Testis (tissue), 3 donors: ENCODE data around the gene YEATS2. TPM values are rescaled to one million over a fixed set of nuclear protein-coding genes. Genes with fewer than 3 reads are reported as not detected.

Source experiments
- DNase-seq: peaks from one replicate; pipeline ENCODE4 v3.0.0-alpha.2; 2019
- H3K27ac ChIP-seq, 2 donors: fragments of 200-600 bp; sonication (generic); one replicate each; pipeline ENCODE4 v1.5.1; 2019
- H3K27me3 ChIP-seq: fragments of 200-600 bp; sonication (generic); one replicate; pipeline ENCODE4 v1.5.1; 2019
- H3K36me3 ChIP-seq: fragments of 200-600 bp; sonication (generic); one replicate; pipeline ENCODE4 v1.5.1; 2017; ENCODE audit warnings: low read depth; ENCODE audit errors: missing control alignments
- H3K4me1 ChIP-seq: fragments of 200-600 bp; sonication (generic); one replicate; pipeline ENCODE4 v1.5.1; 2019
- H3K4me3 ChIP-seq, 2 donors: fragments of 200-600 bp; sonication (generic); one replicate each; pipeline ENCODE4 v1.5.1; 2017 to 2019
- H3K9me3 ChIP-seq: fragments of 200-600 bp; sonication (generic); one replicate; pipeline ENCODE4 v1.5.1; 2017
- POLR2A ChIP-seq: fragments of 450-650 bp; IDR thresholded peaks from one replicate; pipeline ENCODE4 v1.6.1; 2017; ENCODE audit warnings: antibody characterized with exemption, mild to moderate bottlenecking, moderate library complexity
- WGBS, 2 donors: methylation state at CpG; one replicate each; pipeline ENCODE4 v1.1.5; 2018; 5-methylcytosine and 5-hydroxymethylcytosine counted together
- intact Hi-C: fragments of 100-400 bp; cut with DNase I; formaldehyde crosslinking; loops from one replicate; pipeline ENCODE4 v1.15.1; 2023; ENCODE audit warnings: low total_unique reads
- polyA plus RNA-seq: library from polyadenylated mRNA; stranded (reverse); fragments of 350-450 nt; fragmentation: Illumina TruSeq; extraction: RNeasy Lipid Tissue Mini Kit (QIAGEN cat#74804); gene quantifications from one replicate; pipeline ENCODE4 v1.2.3, GENCODE V29; 2014; ENCODE audit warnings: low read depth, low replicate concordance; ENCODE audit not compliant: insufficient read depth
- total RNA-seq, 2 donors: library from RNA; depleted of rRNA; stranded (reverse); fragments of >200 nt; gene quantifications; one replicate each; pipeline ENCODE4 v1.2.3, GENCODE V29; 2016
- TF ChIP-seq, protein P1 (sequence below), 3 experiments: fragments of 450-650 bp in 2 of 3; fragments of 200-600 bp in 1 of 3; sonication (generic) in 1 of 3; IDR thresholded peaks; one replicate each; pipeline ENCODE4 v1.5.1; 2016 to 2019; ENCODE audit warnings: antibody characterized with exemption in 3 of 3, mild to moderate bottlenecking in 2 of 3, moderate library complexity in 1 of 3

Gene YEATS2
- total and polyA plus RNA-seq, 3 donors from 2014 or later: 19.3 to 41.7 (median 39.9) TPM

DNA sequence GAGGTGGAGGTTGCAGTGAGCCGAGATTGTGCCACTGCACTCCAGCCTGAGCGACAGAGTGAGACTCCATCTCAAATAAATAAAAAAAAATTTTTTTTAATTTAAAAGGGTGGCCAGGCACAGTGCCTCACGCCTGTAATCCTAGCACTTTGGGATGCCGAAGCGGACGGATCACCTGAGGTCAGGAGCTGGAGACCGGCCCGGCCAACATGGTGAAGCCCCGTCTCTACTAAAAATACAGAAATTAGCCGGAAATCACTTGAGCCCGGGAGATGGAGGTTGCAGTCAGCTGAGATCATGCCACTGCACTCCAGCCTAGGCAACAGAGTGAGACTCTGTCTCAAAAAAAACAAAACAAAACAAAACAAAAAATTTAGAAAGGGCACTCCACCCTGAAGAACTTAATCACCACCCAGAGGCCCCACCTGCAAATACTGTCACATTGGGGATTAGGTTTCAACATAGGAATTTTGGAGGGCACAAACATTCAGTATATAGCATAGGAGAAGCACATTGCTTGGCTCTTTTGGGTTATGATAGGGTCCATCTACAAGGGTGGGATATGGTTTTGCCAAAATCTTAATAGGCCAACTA is 7.1 kb upstream of the YEATS2 start:
- TF ChIP-seq, protein P1, sequence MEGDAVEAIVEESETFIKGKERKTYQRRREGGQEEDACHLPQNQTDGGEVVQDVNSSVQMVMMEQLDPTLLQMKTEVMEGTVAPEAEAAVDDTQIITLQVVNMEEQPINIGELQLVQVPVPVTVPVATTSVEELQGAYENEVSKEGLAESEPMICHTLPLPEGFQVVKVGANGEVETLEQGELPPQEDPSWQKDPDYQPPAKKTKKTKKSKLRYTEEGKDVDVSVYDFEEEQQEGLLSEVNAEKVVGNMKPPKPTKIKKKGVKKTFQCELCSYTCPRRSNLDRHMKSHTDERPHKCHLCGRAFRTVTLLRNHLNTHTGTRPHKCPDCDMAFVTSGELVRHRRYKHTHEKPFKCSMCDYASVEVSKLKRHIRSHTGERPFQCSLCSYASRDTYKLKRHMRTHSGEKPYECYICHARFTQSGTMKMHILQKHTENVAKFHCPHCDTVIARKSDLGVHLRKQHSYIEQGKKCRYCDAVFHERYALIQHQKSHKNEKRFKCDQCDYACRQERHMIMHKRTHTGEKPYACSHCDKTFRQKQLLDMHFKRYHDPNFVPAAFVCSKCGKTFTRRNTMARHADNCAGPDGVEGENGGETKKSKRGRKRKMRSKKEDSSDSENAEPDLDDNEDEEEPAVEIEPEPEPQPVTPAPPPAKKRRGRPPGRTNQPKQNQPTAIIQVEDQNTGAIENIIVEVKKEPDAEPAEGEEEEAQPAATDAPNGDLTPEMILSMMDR (IDR thresholded peaks at IDR 0.05): no peak
- no peak for TF ChIP-seq POLR2A
- Histone ChIP-seq H3K27ac (no peak overlapping the region), H3K27me3 (no peaks in the 10 kb centered on the region), H3K4me1 (no peaks in the 10 kb centered on the region), H3K9me3 (no peaks in the 10 kb centered on the region), H3K36me3 (no peaks in the 10 kb centered on the region), H3K4me3 (no peak overlapping the region)
- no peak for DNase-seq
- intact Hi-C loops: no loop called here
- WGBS, 2 donors: 95 to 98% methylated on average over 11 of the region's 11 CpGs

DNA sequence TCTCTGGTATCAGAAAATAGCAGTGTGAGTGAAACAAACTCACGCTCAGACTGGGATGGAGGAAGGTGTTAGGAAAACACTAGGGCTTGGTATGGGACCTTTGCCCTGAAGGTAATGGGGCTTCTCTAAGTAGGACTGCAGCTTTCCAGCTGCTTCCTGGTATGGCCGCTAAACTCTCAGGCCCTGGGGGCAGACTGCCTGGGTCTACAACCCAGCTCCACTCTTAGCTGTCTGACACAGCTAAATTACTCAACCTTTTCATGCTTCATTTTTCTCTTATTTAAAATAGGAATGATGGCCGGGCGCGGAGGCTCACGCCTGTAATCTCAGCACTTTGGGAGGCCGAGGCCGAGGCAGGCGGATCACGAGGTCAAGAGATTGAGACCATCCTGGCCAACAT is 5.2 kb upstream of the YEATS2 start:
- Histone ChIP-seq H3K27ac (no peak overlapping the region), H3K4me1 (no peaks in the 10 kb centered on the region), H3K27me3 (no peaks in the 10 kb centered on the region), H3K9me3 (no peaks in the 10 kb centered on the region), H3K4me3 (no peak overlapping the region), H3K36me3 (no peaks in the 10 kb centered on the region)
- WGBS, 2 donors: 76 to 77% methylated on average over 10 of the region's 10 CpGs
- intact Hi-C loops: no loop called here
- no peak for TF ChIP-seq POLR2A
- TF ChIP-seq, protein P1 (IDR thresholded peaks at IDR 0.05): no peak
- no peak for DNase-seq

DNA sequence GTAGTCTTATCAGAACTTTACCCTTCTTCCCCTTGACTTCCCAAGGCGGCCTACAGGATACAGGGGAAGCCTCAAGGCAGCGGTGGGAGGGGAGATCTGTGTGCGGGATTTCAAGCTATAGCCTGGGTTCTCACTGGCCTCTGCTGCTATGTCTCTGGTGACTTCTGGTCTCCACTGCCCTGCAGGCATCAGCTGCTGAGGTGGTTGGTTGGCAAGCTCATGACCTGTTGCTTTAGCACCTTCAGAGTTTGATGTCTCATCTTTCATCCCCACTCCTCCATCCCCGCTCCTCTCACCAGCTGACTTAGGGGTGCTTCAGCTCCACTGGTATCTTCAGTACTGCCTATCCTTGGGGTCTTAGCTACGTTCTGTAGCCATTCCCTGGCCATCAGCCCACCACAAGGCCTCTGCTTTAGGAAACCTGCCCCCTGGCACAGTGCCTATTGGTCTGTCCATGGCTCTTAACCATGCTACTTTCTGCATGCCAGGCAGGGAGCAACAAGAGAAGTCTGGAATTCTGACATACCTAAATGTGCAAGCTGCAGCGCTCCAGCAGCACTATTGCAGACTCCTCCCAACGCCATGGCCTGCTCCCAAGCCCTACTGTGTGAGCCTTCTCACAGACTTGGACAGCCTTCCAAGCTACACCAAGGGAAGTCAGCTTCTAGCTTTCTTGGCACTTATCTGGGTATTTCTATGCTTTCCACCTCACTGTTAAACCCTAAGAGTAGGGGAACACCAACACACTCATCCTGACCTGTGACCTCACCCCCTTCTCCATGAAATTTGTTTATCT is 1.8 kb upstream of the YEATS2 start:
- no peak for DNase-seq
- 79 to 92% methylated on average over 7 of the region's 7 CpGs for WGBS, 2 donors
- Histone ChIP-seq H3K4me3 (no peak overlapping the region), H3K9me3 (no peaks in the 10 kb centered on the region), H3K36me3 (no peaks in the 10 kb centered on the region), H3K27ac (no peak overlapping the region), H3K4me1 (no peaks in the 10 kb centered on the region), H3K27me3 (no peaks in the 10 kb centered on the region)
- intact Hi-C loops: no loop called here
- no peak for TF ChIP-seq POLR2A
- TF ChIP-seq, protein P1 (IDR thresholded peaks at IDR 0.05): no peak

DNA sequence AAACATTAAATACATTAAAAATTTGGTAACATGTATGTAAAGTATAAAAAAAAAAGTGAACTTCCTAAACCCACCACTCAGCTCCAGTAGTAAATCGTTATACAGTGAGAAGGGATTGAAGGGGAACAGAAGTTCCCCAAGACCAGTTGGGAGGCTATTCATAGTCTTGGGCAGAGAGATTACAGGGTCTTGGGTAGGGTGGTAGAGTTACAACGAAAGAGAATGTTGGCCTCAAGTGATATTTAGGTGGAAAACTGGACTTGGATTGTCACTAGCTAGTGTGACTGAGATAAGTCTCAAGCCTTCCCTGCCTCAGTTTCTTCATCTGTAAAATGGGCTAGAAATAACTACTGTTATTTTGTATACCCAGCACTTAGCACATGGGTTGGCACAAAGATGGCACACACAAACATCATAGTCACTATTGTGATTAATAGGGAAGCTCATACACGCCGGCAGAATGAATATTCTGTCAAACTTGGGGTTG is 431 bp upstream of the YEATS2 start:
- TF ChIP-seq, protein P1 (IDR thresholded peaks at IDR 0.05): peak in 1 of 3 experiments; percentile 15
- no peak for TF ChIP-seq POLR2A
- Histone ChIP-seq H3K9me3 (no peaks in the 10 kb centered on the region), H3K27me3 (no peaks in the 10 kb centered on the region), H3K36me3 (no peaks in the 10 kb centered on the region), H3K4me1 (no peaks in the 10 kb centered on the region), H3K27ac (peak overlapping the region in 1 of 2 donors; percentile 94), H3K4me3 (peak overlapping the region; percentile 93)
- DNase-seq: no peak
- intact Hi-C loops: no loop called here
- 18 to 29% methylated on average over 4 of the region's 4 CpGs for WGBS, 2 donors
